Loucy (cell line): ENCODE data around the gene SDCCAG8.

Source experiments
- H2AFZ ChIP-seq: fragments of 200-600 bp; sonication (generic); 2 replicates; pipeline ENCODE4 v1.6.0; 2016; ENCODE audit warnings: antibody characterized with exemption, mild to moderate bottlenecking, low read length, moderate library complexity
- H3F3A ChIP-seq: fragments of 200-600 bp; 2 replicates; pipeline ENCODE4 v1.6.0; 2016; ENCODE audit warnings: antibody characterized with exemption, low read depth, mild to moderate bottlenecking
- H3K27me3 ChIP-seq: fragments of 200-600 bp; sonication (generic); 2 replicates; pipeline ENCODE4 v1.6.1; 2014; ENCODE audit warnings: low read length, mild to moderate bottlenecking; ENCODE audit not compliant: insufficient read depth, poor library complexity, severe bottlenecking
- H3K36me3 ChIP-seq: fragments of 200-600 bp; sonication (generic); 2 replicates; pipeline ENCODE4 v1.6.1; 2016; ENCODE audit warnings: low read length; ENCODE audit not compliant: insufficient read depth
- H3K4me1 ChIP-seq: fragments of 200-600 bp; sonication (generic); 2 replicates; pipeline ENCODE4 v1.5.1; 2014; ENCODE audit warnings: low read length, mild to moderate bottlenecking; ENCODE audit not compliant: insufficient read depth, poor library complexity, severe bottlenecking
- H3K4me2 ChIP-seq: fragments of 200-600 bp; sonication (generic); 2 replicates; pipeline ENCODE4 v1.6.0; 2014; ENCODE audit warnings: antibody characterized with exemption, low read length, low read depth, mild to moderate bottlenecking; ENCODE audit not compliant: poor library complexity, severe bottlenecking
- H3K4me3 ChIP-seq: fragments of 200-600 bp; sonication (generic); 2 replicates; pipeline ENCODE4 v1.5.1; 2014; ENCODE audit warnings: low read length, mild to moderate bottlenecking, mixed read lengths; ENCODE audit not compliant: poor library complexity, severe bottlenecking
- H3K79me2 ChIP-seq: fragments of 200-600 bp; sonication (generic); 2 replicates; pipeline ENCODE4 v1.6.1; 2014; ENCODE audit warnings: low read length; ENCODE audit not compliant: insufficient read depth
- H3K9ac ChIP-seq: fragments of 200-600 bp; sonication (generic); 2 replicates; pipeline ENCODE4 v1.6.0; 2014; ENCODE audit warnings: mild to moderate bottlenecking, low read depth, low read length, moderate library complexity; ENCODE audit not compliant: poor library complexity, severe bottlenecking
- H3K9me2 ChIP-seq: fragments of 200-600 bp; sonication (generic); replicated peaks from 2 replicates; pipeline ENCODE4 v1.6.1; 2016; ENCODE audit warnings: low read depth, low read length, mixed read lengths
- H3K9me3 ChIP-seq: fragments of 200-600 bp; sonication (generic); 2 replicates; pipeline ENCODE4 v1.6.1; 2014; ENCODE audit warnings: mild to moderate bottlenecking, antibody characterized with exemption, low read length, low read depth; ENCODE audit not compliant: insufficient read depth
- H4K20me1 ChIP-seq: fragments of 200-600 bp; sonication (generic); 2 replicates; pipeline ENCODE4 v1.6.0; 2014; ENCODE audit warnings: antibody characterized with exemption, low read length, mild to moderate bottlenecking; ENCODE audit not compliant: insufficient read depth, poor library complexity, severe bottlenecking
- CTCF ChIP-seq: fragments of 200-600 bp; sonication (generic); conservative IDR thresholded peaks from 2 replicates; pipeline ENCODE4 v1.5.1; 2014; ENCODE audit warnings: mild to moderate bottlenecking, antibody characterized with exemption, low read length
- EZH2phosphoT487 ChIP-seq: fragments of 200-600 bp; IDR thresholded peaks from 2 replicates; pipeline ENCODE4 v1.6.1; 2018; ENCODE audit warnings: antibody characterized with exemption, mild to moderate bottlenecking, moderate library complexity, borderline replicate concordance

SDCCAG8 gene

GRCh38 chr1:243227622-243228021, 28.2 kb upstream of the SDCCAG8 start:
- no peak overlapping the region for H3K9ac ChIP-seq
- peaks cover 88% of the 10 kb centered on the region for H3K79me2 ChIP-seq
- peaks cover 34% of the 10 kb centered on the region for H3K36me3 ChIP-seq
- no peaks in the 10 kb centered on the region for H3K9me2 ChIP-seq
- H3K4me2 ChIP-seq, result no peak overlapping the region
- no peak for TF ChIP-seq EZH2phosphoT487
- no peak for TF ChIP-seq CTCF
- no peaks in the 10 kb centered on the region for H3K27me3 ChIP-seq
- no peaks in the 10 kb centered on the region for H3F3A ChIP-seq
- no peaks in the 10 kb centered on the region for H3K4me1 ChIP-seq
- peaks cover 13% of the 10 kb centered on the region; the same call in 1 of the 2 replicates for H3K9me3 ChIP-seq
- H2AFZ ChIP-seq, result no peak overlapping the region
- no peak overlapping the region for H3K4me3 ChIP-seq
- peaks cover 56% of the 10 kb centered on the region for H4K20me1 ChIP-seq

- Histone ChIP-seq H3K4me1 (no peaks in the 10 kb centered on the region), H3K4me2 (no peak overlapping the region), H3K4me3 (no peak overlapping the region), H3K36me3 (peaks cover 21% of the 10 kb centered on the region; the same call in 1 of the 2 replicates), H3K9ac (no peak overlapping the region), H2AFZ (no peak overlapping the region), H3K9me2 (no peaks in the 10 kb centered on the region), H3K9me3 (peaks cover 13% of the 10 kb centered on the region; the same call in 1 of the 2 replicates), H4K20me1 (peaks cover 56% of the 10 kb centered on the region), H3F3A (no peaks in the 10 kb centered on the region), H3K79me2 (peaks cover 95% of the 10 kb centered on the region), H3K27me3 (no peaks in the 10 kb centered on the region)
- no peak for TF ChIP-seq CTCF
- TF ChIP-seq EZH2phosphoT487, result no peak
These were observed 26.3 kb upstream of the SDCCAG8 start for GRCh38 chr1:243229526-243229925.

- no peak overlapping the region for H2AFZ ChIP-seq
- H3K9ac ChIP-seq, result no peak overlapping the region
- no peaks in the 10 kb centered on the region for H3K9me2 ChIP-seq
- peaks cover 96% of the 10 kb centered on the region for H3K79me2 ChIP-seq
- peaks cover 13% of the 10 kb centered on the region; the same call in 1 of the 2 replicates for H3K9me3 ChIP-seq
- H3K4me3 ChIP-seq, result no peak overlapping the region
- no peaks in the 10 kb centered on the region for H3K27me3 ChIP-seq
- H3K36me3 ChIP-seq, result peaks cover 22% of the 10 kb centered on the region; the same call in 1 of the 2 replicates
- H3F3A ChIP-seq, result no peaks in the 10 kb centered on the region
- TF ChIP-seq CTCF (no peak), EZH2phosphoT487 (no peak)
- H4K20me1 ChIP-seq, result peaks cover 56% of the 10 kb centered on the region
- H3K4me2 ChIP-seq, result no peak overlapping the region
- no peaks in the 10 kb centered on the region for H3K4me1 ChIP-seq
These were observed 24.9 kb upstream of the SDCCAG8 start for GRCh38 chr1:243230914-243231313.
